Suppressor macrophage (primary cell): ENCODE measurements around the gene SUPT20HL2.
A peak's percentile ranks its signal among the peaks of the same experiment; 100 is the strongest.
"Not testable (repeated sequence)": the region's sequence is repeated elsewhere in the genome, so short reads cannot be mapped to it uniquely, and the experiment has no call there.

ENCODE experiments used
- DNase-seq, 4 experiments: peaks; one replicate each; pipeline ENCODE4 v3.0.0-alpha.2; 2020 to 2022
- total RNA-seq, 17 experiments: gene quantifications; one replicate each; lab custom pipeline; 2026; ENCODE audit warnings: mixed read lengths in 6 of 17, inconsistent platforms in 3 of 17; lab: John Stamatoyannopoulos, UW

SUPT20HL2 gene
- 0 to 0.77 (median 0) reads per million in 17 experiments for total RNA-seq

DNA sequence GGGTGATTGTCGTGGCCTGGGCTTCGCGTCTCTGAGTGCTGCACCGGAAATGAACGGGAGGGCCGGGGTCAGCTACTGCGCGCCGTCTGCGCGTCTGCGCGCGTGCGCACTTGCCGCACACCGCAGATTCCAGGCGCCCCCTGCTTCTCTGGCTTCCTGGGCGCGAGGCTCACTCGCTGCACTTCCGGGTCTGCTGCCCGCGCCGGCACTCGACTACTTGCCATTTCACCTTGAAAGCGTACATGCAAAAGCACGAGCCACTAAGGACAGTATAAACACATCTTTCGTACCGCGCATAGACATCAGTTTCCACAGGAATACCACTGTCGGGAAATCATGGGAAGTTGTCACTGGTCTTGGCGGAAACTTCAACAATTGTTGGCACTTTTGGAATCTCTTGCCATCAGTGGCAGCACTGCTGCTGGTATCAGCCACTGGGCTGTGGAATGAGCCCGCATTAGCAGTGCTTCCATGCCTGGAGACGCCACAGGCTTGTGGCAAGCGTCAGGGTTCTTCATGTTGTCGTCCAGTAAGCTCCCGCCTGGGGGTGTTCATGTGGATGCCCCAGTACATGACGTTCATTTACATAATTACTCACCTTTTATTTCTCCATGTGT is at the start of gene SUPT20HL2:
Gene SUPT20HL2, minus strand, starts transcription at position 51 of the 617 bp plus-strand sequence. CDS start 754 bp downstream, outside the sequence.
- no peak for DNase-seq

DNA sequence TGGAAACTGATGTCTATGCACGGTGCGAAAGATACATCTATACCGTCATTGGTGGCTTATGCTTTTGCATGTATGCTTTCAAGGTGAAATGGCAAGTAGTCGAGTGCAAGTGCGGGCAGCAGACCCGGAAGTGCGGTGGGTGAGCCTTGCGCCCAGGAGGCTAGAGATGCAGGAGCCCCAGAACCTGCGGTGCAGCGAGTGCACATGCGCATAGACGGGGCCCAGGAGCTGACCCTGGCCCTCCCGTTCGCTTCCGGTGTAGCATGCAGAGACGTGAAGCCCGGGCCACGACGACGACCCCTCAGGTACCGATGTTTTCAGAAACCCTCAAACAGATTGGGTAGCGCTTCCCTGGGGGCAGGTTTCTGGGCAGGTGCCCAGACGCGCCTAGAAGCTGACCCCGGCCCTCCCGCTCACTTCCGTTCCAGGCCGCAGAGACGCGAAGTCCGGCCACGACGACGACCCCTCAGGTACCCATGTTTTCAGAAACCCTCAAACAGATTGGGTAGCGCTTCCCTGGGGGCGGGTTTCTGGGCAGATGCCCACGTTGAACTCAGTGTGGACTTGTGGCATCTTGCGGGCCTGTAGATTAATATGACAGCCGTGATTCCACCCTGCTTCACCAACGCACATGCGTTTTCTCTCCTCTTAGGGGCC is 48.3 kb upstream of the SUPT20HL2 start:
- not testable (repeated sequence) for DNase-seq

DNA sequence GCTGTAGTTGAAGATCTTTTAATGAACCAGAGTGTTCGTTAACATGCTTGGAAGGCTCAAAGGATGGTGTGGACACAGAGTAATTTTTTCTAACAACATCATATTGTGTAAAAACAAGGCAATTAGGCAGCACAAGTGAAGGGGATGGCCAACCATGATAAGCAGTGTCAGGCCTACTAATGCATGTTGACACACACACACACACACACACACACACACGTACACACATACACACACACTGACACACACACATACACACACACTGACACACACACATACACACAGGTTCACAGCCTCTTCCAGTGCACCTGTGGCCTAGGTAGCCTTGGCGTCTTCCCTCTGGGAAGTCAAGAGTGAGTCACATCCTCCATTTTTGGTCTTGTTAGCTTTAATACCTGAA is 46.4 kb upstream of the SUPT20HL2 start, which contains the start of gene SUPT20HL1:
Gene SUPT20HL1, plus strand, starts transcription at position 368 of the 400 bp plus-strand sequence. CDS start 2,122 bp downstream, outside the sequence.
- DNase-seq: no peak

GRCh38 chrX:24357106-24357505 is 43.2 kb upstream of the SUPT20HL2 start:
- DNase-seq: no peak

- peak in 1 of 4 experiments; percentile 5 for DNase-seq
These were observed 41.2 kb upstream of the SUPT20HL2 start for GRCh38 chrX:24355095-24355494.

GRCh38 chrX:24350217-24350616 is 36.3 kb upstream of the SUPT20HL2 start:
- DNase-seq: no peak

- no peak for DNase-seq
These were observed 34.0 kb upstream of the SUPT20HL2 start for GRCh38 chrX:24347881-24348280.

GRCh38 chrX:24343719-24344118 is 29.9 kb upstream of the SUPT20HL2 start:
- DNase-seq: peak in 3 of 4 experiments; percentile 6 to 21 (median 16)

DNA sequence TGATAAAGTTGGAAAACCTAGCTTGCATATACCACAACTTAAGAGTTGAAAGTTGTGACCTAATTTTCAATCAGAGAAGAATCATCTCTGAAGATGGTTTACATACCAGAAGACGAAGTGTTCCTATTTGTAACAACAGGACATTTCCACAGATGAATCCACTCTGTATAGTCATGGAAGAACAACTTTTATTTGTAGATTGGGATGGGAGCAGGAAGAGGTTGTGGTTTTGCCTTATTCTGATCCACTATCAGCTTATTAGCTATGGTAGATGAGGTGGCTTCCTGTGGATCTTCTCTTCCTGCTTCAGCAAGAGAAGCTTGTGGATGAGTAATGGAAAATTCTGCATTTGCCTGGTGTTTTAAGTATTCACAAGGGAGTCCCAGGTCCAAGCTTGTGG is 27.9 kb upstream of the SUPT20HL2 start:
- no peak for DNase-seq

- no peak for DNase-seq
These were observed 26.6 kb upstream of the SUPT20HL2 start for GRCh38 chrX:24340501-24340900.

GRCh38 chrX:24339911-24340310 is 26.0 kb upstream of the SUPT20HL2 start:
- DNase-seq: no peak

GRCh38 chrX:24335871-24336270 is 22.0 kb upstream of the SUPT20HL2 start:
- DNase-seq: no peak

DNA sequence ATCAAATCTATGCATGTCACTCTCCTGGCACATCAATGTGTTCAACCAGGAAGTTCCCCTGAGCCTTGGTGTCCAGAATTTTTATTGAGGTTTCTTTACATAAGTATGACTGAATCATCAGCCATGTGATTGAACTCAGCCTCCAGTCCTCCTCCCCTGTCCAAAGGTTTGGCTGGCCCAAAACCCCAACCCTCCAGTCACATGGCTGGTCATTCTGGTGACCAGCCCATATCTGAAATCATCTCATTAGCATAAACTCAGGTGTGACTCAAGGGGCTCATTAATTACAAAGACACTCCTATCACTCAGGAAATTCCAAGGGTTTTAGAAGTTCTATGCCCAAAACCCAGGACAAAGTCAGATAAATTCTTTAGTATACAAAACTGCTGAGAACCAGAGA is 20.6 kb upstream of the SUPT20HL2 start:
- DNase-seq: no peak

DNA sequence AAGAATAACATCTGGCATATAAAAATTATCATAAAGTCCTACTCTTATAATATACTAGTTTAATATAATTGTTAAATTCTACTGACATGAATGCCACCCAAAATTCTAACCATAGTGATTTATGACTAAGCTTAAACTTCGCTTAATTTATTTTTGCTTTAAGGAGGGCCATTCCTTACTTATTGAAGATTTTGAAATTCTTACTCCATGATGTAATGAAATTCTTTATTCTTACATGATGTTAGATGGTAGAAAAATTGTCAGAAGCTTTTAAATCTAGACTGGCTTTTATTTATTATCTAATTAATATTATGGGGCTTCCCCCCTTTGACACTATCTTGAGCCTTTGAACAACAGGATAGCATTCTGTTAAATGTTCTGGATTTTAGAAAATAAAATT is 19.5 kb upstream of the SUPT20HL2 start:
- DNase-seq: no peak

DNA sequence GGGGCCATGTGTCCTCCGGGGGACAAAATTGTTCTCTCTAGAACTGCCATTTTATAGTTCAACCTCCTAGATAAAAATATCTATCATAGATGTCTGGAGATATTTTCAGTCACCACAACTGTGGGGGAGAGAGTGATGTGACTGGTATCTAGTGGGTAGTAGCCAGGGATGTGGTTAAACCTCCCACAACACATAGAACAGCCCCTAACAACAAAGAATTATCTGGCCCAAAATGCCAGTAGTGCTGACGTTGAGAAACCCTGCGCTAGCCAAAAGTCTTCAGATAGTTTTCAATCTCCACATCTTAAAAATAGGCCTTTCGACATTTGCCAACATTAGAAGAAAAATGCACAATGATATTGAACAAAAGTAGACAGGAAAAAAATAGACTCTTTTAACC is 19.0 kb upstream of the SUPT20HL2 start:
- no peak for DNase-seq

DNA sequence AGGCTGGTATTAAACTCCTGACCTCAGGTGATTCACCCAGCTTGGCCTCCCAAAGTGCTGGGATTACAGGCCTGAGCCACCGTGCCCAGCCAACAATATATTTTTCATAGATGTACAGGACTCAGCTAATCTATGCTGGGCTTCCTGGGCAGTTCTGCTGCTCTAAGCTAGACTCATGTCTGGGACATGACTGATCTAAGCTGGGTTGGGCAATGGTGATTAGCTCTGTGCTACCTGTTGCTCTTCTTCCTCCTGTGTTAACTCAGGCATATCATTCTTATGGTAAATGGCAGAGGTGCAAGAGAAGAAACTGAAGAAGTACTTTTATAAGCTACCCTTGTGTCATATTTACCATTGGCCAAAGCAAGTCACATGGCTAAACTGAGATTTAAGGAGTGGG is 11.4 kb upstream of the SUPT20HL2 start:
- no peak for DNase-seq

DNA sequence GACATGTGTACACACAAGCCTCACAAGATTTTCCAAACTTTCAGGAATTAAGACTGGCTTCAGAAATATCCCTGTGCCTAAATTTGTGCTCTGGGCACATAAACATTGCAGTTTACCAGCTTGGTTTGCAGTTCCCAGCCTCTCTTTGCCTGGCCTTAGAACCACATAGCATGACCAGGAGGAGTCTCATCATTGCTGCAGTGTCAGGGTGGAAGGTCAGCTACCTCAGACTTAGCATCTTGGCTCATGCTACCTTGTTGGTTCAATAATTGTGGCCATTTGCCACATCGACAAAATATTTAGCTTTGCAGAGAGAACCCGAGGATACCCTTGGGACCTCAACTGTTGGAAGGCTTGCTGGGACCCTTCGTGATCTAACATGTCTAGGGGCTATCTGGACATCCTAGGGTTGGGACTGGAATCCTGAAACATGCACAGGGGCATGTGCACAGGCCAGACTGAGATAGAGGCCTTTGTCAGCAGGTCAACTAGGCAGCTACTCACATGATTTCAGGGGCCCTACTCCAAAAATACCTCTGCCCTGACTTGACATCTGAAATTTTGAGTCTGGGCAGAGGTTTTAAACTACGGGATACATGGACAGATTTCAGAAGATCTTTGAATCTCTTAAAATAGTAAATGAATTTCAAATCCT is 8.0 kb upstream of the SUPT20HL2 start:
- no peak for DNase-seq

GRCh38 chrX:24317567-24317966 is 3.7 kb upstream of the SUPT20HL2 start:
- no peak for DNase-seq

DNA sequence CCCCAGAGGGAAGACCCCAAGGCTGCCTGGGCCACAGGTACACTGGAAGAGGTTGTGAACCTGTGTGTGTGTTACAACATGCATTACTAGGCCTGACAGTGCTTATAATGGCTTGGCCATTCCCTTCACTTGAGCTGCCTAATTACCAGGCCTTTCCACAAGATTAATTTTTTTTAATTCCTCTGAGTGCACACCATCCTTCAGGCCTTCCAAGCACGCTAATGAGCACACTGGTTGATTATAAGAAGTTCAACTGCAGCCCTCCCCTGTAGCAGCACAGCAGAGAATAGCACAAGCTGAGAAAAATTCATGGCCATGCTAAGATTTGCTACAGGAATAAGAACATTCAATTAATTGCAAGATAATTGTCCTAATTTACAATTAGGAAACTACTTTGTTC is 2.2 kb upstream of the SUPT20HL2 start:
- DNase-seq: no peak

- DNase-seq: not testable (repeated sequence)
These were observed 1.6 kb downstream of the SUPT20HL2 start for GRCh38 chrX:24312249-24312607.

GRCh38 chrX:24311507-24312248 is 2.2 kb downstream of the SUPT20HL2 start:
- DNase-seq: not testable (repeated sequence)

GRCh38 chrX:24310916-24311315 is 3.0 kb downstream of the SUPT20HL2 start:
- DNase-seq: not testable (repeated sequence)
